NK-92 (cell line): ENCODE results near the gene AHRR.
"Not testable (repeated sequence)": the region's sequence is repeated elsewhere in the genome, so short reads cannot be mapped to it uniquely, and the experiment has no call there.

ENCODE experiments used
- DNase-seq: peaks from one replicate; lab custom pipeline; 2025; ENCODE audit not compliant: unreplicated experiment; lab: John Stamatoyannopoulos, UW

AHRR gene

GRCh38 chr5:407051-407450 lies 85.5 kb downstream of the AHRR start:
- no peak for DNase-seq

- DNase-seq: no peak
Measured at GRCh38 chr5:407801-408268, 86.3 kb downstream of the AHRR start.

GRCh38 chr5:410911-411517 lies 89.5 kb downstream of the AHRR start:
- DNase-seq: no peak

- DNase-seq: no peak
Measured at GRCh38 chr5:411728-412127, 90.2 kb downstream of the AHRR start.

GRCh38 chr5:414991-415927 lies 93.7 kb downstream of the AHRR start:
- not testable (repeated sequence) for DNase-seq

GRCh38 chr5:415928-416635 lies 94.6 kb downstream of the AHRR start:
- DNase-seq: no peak

GRCh38 chr5:416636-416960 lies 95.1 kb downstream of the AHRR start:
- DNase-seq: no peak

GRCh38 chr5:417301-418161 lies 96.0 kb downstream of the AHRR start:
- DNase-seq: no peak

GRCh38 chr5:418162-419121 lies 96.9 kb downstream of the AHRR start:
- no peak for DNase-seq

- DNase-seq: no peak
Measured at GRCh38 chr5:419970-420369, 98.5 kb downstream of the AHRR start.

- DNase-seq: no peak
Measured at GRCh38 chr5:420632-421286, 99.2 kb downstream of the AHRR start.

- no peak for DNase-seq
Measured at GRCh38 chr5:421287-421880, 99.9 kb downstream of the AHRR start.

GRCh38 chr5:421901-422300 lies 100.4 kb downstream of the AHRR start:
- DNase-seq: no peak

- DNase-seq: no peak
Measured at GRCh38 chr5:422323-423232, 101.1 kb downstream of the AHRR start.

GRCh38 chr5:423233-423565 lies 101.7 kb downstream of the AHRR start:
- no peak for DNase-seq

- DNase-seq: no peak
Measured at GRCh38 chr5:423626-424261, 102.2 kb downstream of the AHRR start.

GRCh38 chr5:424301-425110 lies 103.0 kb downstream of the AHRR start:
- DNase-seq: no peak
